ENCODE data around the gene MIF4GD.

- TF ChIP-seq CTCF (conservative IDR thresholded peaks at IDR 0.05; ENCODE audit: low read depth, low read length) (no peak), EZH2 (IDR thresholded peaks at IDR 0.05; ENCODE audit: borderline replicate concordance, low read depth, low read length, poor library complexity, severe bottlenecking) (no peak)
These were observed 40.0 kb downstream of the MIF4GD start for GRCh38 chr17:75231071-75231470.
